Tibial nerve (tissue), 4 donors: ENCODE data around the gene PRLR. TPM values are rescaled to one million over a fixed set of nuclear protein-coding genes. Genes with fewer than 3 reads are reported as not detected.

Experiments used
- DNase-seq, 2 donors: peaks; one replicate each; pipeline ENCODE4 v3.0.0-alpha.2; 2019; ENCODE audit warnings: low spot score in 2 of 2
- H3K27ac ChIP-seq, 4 donors: fragments of 200-600 bp; sonication (generic) in 3 of 4; one replicate each; pipeline ENCODE4 v1.5.1; 2017 to 2019; ENCODE audit warnings: mild to moderate bottlenecking in 1 of 4
- H3K27me3 ChIP-seq, 2 donors: fragments of 200-600 bp; sonication (generic) in 1 of 2; one replicate each; pipeline versions ENCODE4 v1.5.1 to v1.6.0; 2017 to 2019
- H3K36me3 ChIP-seq, 3 donors: fragments of 200-600 bp; sonication (generic); one replicate each; pipeline ENCODE4 v1.5.1; 2018 to 2019
- H3K4me1 ChIP-seq, 4 donors: fragments of 200-600 bp; sonication (generic) in 3 of 4; one replicate each; pipeline ENCODE4 v1.5.1; 2017 to 2019
- H3K4me3 ChIP-seq, 4 donors: fragments of 200-600 bp; sonication (generic) in 3 of 4; one replicate each; pipeline ENCODE4 v1.5.1; 2017 to 2019; ENCODE audit warnings: mild to moderate bottlenecking in 1 of 4, moderate library complexity in 1 of 4
- H3K9me3 ChIP-seq, 4 donors: fragments of 200-600 bp; sonication (generic) in 3 of 4; one replicate each; pipeline ENCODE4 v1.5.1; 2017 to 2019
- EP300 ChIP-seq, 2 donors: sonication (generic); formaldehyde crosslinking; IDR thresholded peaks; one replicate each; pipeline ENCODE4 v1.6.1; 2017; ENCODE audit warnings: antibody characterized with exemption in 2 of 2, mild to moderate bottlenecking in 1 of 2
- POLR2A ChIP-seq, 2 donors: fragments of 450-650 bp; IDR thresholded peaks; one replicate each; pipeline ENCODE4 v1.6.1; 2017; ENCODE audit warnings: antibody characterized with exemption in 2 of 2, mild to moderate bottlenecking in 2 of 2, moderate library complexity in 2 of 2
- WGBS, 2 donors: methylation state at CpG; one replicate each; pipeline ENCODE4 v1.1.5; 2018; 5-methylcytosine and 5-hydroxymethylcytosine counted together
- total RNA-seq, 4 donors: library from RNA; depleted of rRNA; stranded (reverse); fragments of >200 nt; gene quantifications; one replicate each; pipeline ENCODE4 v1.1.0, GENCODE V29; 2016
- TF ChIP-seq, protein P1 (sequence below), 5 experiments: fragments of 200-600 bp in 3 of 5; fragments of 450-650 bp in 2 of 5; sonication (generic) in 3 of 5; IDR thresholded peaks; one replicate each; pipeline ENCODE4 v1.5.1; 2016 to 2019; ENCODE audit warnings: antibody characterized with exemption in 5 of 5, mild to moderate bottlenecking in 3 of 5, moderate library complexity in 2 of 5

The PRLR gene
- total RNA-seq, 4 donors from 2014 or later, result 0.84 to 5.3 (median 4.0) TPM

DNA sequence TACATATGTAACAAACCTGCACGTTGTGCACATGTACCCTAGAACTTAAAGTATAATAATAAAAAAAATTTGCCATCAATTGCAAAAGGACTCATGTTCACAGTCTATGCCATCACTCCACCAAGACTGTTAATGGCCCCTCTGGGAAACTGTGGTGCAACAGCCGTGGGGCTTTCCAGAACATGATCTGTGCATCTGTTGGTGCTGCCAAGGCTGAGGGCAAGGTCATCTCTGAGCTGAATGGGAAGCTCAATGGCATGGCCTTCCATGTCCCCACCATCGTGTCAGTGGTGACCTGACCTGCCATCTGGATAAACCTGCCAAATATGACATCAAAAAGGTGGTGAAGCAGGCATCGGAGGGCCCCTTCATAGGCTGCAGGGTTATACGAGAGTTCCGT lies 149.2 kb downstream of the PRLR start:
- H3K4me3 ChIP-seq, result no peak overlapping the region
- TF ChIP-seq POLR2A (IDR thresholded peaks at IDR 0.05) (no peak), EP300 (IDR thresholded peaks at IDR 0.05) (no peak)
- TF ChIP-seq, protein P1, sequence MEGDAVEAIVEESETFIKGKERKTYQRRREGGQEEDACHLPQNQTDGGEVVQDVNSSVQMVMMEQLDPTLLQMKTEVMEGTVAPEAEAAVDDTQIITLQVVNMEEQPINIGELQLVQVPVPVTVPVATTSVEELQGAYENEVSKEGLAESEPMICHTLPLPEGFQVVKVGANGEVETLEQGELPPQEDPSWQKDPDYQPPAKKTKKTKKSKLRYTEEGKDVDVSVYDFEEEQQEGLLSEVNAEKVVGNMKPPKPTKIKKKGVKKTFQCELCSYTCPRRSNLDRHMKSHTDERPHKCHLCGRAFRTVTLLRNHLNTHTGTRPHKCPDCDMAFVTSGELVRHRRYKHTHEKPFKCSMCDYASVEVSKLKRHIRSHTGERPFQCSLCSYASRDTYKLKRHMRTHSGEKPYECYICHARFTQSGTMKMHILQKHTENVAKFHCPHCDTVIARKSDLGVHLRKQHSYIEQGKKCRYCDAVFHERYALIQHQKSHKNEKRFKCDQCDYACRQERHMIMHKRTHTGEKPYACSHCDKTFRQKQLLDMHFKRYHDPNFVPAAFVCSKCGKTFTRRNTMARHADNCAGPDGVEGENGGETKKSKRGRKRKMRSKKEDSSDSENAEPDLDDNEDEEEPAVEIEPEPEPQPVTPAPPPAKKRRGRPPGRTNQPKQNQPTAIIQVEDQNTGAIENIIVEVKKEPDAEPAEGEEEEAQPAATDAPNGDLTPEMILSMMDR (IDR thresholded peaks at IDR 0.05), result no peak
- no peaks in the 10 kb centered on the region for H3K36me3 ChIP-seq
- no peaks in the 10 kb centered on the region for H3K4me1 ChIP-seq
- peaks cover 0 to 2% (median 0%) of the 10 kb centered on the region in 4 donors for H3K9me3 ChIP-seq
- no peaks in the 10 kb centered on the region for H3K27me3 ChIP-seq
- WGBS, 2 donors, result 79 to 85% methylated on average over 6 of the region's 6 CpGs
- DNase-seq, result no peak
- no peak overlapping the region for H3K27ac ChIP-seq

DNA sequence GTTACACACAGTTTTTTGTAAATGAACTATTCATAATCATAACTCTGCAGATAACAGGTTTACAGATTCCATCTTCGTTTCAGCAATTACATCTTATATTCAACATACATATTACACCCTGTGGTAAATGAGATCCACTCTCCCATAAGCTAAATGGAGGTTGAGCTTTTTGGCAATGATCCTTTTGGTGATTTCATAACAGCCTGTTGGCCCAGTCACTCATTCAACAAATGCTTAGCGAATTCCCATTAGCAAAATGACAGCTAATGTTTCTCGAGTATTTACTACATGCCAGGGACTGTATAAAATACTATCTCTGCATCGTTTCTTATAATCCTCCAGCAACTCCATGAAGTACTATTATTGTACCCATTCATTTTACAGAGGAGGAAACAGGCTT lies 157.1 kb downstream of the PRLR start:
- peaks cover 0 to 4% (median 0%) of the 10 kb centered on the region in 4 donors for H3K9me3 ChIP-seq
- H3K36me3 ChIP-seq, result no peaks in the 10 kb centered on the region
- no peak for DNase-seq
- no peak overlapping the region for H3K27ac ChIP-seq
- H3K27me3 ChIP-seq, result no peaks in the 10 kb centered on the region
- no peaks in the 10 kb centered on the region for H3K4me1 ChIP-seq
- TF ChIP-seq POLR2A (IDR thresholded peaks at IDR 0.05) (no peak), EP300 (IDR thresholded peaks at IDR 0.05) (no peak)
- TF ChIP-seq, protein P1 (IDR thresholded peaks at IDR 0.05), result no peak
- 85 to 92% methylated on average over 4 of the region's 4 CpGs for WGBS, 2 donors
- no peak overlapping the region for H3K4me3 ChIP-seq

DNA sequence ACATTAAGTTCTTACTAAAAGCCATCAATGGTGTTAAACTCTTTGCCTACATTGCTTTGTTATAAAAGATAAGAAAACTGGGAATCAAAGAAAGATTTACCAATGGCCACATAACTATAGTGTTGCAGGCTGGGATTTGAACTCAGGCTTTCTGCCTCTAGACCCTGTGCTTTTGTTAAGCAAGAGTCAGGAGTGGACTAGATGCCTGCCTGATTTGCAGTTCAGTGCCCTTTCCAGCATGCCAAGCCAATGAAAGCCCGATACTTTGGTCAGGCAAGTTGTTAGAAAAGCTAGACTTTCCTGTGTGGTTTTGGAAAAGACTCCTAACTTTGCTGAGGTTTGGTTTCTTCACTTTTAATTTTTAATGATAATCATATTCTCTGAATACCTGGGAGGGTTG lies 161.1 kb downstream of the PRLR start:
- WGBS, 2 donors, result 86 to 95% methylated on average over 1 of the region's 1 CpG
- H3K4me1 ChIP-seq, result no peaks in the 10 kb centered on the region
- no peak for DNase-seq
- no peak for TF ChIP-seq POLR2A (IDR thresholded peaks at IDR 0.05)
- TF ChIP-seq, protein P1 (IDR thresholded peaks at IDR 0.05), result no peak
- TF ChIP-seq EP300 (IDR thresholded peaks at IDR 0.05), result no peak
- H3K36me3 ChIP-seq, result no peaks in the 10 kb centered on the region
- H3K9me3 ChIP-seq, result peaks cover 0 to 3% (median 0%) of the 10 kb centered on the region in 4 donors
- H3K27me3 ChIP-seq, result no peaks in the 10 kb centered on the region
- H3K4me3 ChIP-seq, result no peak overlapping the region
- no peak overlapping the region for H3K27ac ChIP-seq

DNA sequence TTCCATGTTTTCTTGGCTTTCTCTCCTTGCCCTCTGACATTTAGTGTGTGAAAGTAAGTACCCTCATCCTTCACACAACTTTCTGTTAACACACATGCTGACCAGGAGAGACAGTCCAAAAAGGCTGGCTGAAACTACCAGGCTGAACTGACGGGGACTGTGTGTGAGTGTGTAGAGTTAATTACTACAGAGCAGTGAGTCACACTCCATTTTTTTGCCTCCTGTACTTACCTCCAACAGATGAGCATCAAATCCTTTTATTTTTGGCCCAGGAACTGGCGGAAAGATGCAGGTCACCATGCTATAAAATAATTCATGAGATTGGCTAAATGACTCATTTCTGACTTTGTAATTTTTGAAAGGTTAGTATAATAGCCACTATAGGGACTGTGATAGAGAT lies 162.3 kb downstream of the PRLR start:
- Histone ChIP-seq H3K27me3 (no peaks in the 10 kb centered on the region), H3K9me3 (no peaks in the 10 kb centered on the region), H3K27ac (no peak overlapping the region), H3K4me3 (no peak overlapping the region), H3K4me1 (peaks cover 0 to 11% (median 0%) of the 10 kb centered on the region in 4 donors), H3K36me3 (no peaks in the 10 kb centered on the region)
- 84 to 88% methylated on average over 2 of the region's 2 CpGs for WGBS, 2 donors
- no peak for DNase-seq
- TF ChIP-seq POLR2A (IDR thresholded peaks at IDR 0.05) (no peak), EP300 (IDR thresholded peaks at IDR 0.05) (no peak)
- TF ChIP-seq, protein P1 (IDR thresholded peaks at IDR 0.05), result no peak

DNA sequence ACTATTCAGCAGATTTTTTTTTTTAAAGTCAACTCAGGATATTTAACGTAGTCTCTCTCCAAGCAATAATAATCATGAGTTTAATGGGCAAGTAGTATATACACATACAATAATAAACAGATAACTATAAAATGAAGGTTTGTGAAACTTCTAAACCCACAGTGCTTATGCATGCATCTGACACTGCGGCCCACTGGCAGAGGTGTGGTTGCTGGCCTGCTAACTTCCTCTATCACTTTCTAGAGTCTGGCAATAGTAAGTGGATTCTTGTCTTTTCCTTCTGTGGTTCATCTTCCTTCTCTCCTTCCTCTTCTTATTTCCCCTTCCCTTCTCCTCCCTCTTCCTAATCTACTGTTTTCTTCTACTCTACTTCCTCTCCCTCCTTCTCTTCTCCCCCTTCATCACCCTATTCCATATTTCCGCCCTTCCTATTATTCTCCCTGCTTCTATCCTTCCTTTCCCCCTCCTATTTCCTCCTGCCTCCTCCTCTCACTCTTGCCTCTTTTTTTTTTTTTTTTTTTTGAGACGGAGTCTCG lies 164.0 kb downstream of the PRLR start:
- H3K4me1 ChIP-seq, result peaks cover 0 to 16% (median 0%) of the 10 kb centered on the region in 4 donors
- DNase-seq, result no peak
- 90 to 93% methylated on average over 5 of the region's 5 CpGs for WGBS, 2 donors
- no peaks in the 10 kb centered on the region for H3K27me3 ChIP-seq
- H3K27ac ChIP-seq, result no peak overlapping the region
- H3K4me3 ChIP-seq, result no peak overlapping the region
- H3K9me3 ChIP-seq, result no peaks in the 10 kb centered on the region
- TF ChIP-seq POLR2A (IDR thresholded peaks at IDR 0.05) (no peak), EP300 (IDR thresholded peaks at IDR 0.05) (no peak)
- TF ChIP-seq, protein P1 (IDR thresholded peaks at IDR 0.05), result no peak
- no peaks in the 10 kb centered on the region for H3K36me3 ChIP-seq
